ENCODE results near the gene APOA4. TPM values are rescaled to one million over a fixed set of nuclear protein-coding genes. Genes with fewer than 3 reads are reported as not detected.

Gene APOA4
- total and polyA plus RNA-seq, 2 of the 13 experiments (the other 11 are each of a cell fraction or from before 2014, with no cell fraction given), result 3.8 to 7.2 TPM

DNA sequence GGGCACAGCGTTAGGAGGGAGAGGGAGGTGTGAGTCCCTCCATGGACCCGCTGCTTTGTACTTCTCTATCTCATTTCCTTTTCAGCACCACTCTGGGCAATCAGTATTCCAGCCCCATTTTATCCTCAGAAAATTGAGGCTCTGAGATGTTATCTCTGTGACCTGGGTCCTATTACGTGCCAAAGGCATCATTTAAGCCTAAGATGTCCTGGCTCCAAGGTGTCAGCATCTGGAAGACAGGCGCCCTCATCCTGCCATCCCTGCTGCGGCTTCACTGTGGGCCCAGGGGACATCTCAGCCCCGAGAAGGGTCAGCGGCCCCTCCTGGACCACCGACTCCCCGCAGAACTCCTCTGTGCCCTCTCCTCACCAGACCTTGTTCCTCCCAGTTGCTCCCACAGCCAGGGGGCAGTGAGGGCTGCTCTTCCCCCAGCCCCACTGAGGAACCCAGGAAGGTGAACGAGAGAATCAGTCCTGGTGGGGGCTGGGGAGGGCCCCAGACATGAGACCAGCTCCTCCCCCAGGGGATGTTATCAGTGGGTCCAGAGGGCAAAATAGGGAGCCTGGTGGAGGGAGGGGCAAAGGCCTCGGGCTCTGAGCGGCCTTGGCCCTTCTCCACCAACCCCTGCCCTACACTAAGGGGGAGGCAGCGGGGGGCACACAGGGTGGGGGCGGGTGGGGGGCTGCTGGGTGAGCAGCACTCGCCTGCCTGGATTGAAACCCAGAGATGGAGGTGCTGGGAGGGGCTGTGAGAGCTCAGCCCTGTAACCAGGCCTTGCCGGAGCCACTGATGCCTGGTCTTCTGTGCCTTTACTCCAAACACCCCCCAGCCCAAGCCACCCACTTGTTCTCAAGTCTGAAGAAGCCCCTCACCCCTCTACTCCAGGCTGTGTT lies 5.8 kb upstream of the APOA4 start (continued):
- TF ChIP-seq ZNF652 (CRISPR knock-in tag; IDR thresholded peaks at IDR 0.05; ENCODE audit: borderline replicate concordance, low read depth), result no peak; the same call in 1 of the 2 replicates
- no peak for TF ChIP-seq IRX3 (CRISPR knock-in tag; IDR thresholded peaks at IDR 0.05; ENCODE audit: borderline replicate concordance, low read depth)
- no peak for TF ChIP-seq ZNF781 (CRISPR knock-in tag; IDR thresholded peaks at IDR 0.05; ENCODE audit: borderline replicate concordance, not compliant biosample characterization)
- TF ChIP-seq CHD4 (IDR thresholded peaks at IDR 0.05; ENCODE audit: borderline replicate concordance, low read length), result peak; percentile 67; the same call in 1 of the 2 replicates
- TF ChIP-seq ZFP36L2 (CRISPR knock-in tag; IDR thresholded peaks at IDR 0.05), result no peak
- no peak for TF ChIP-seq ZC3H4 (CRISPR knock-in tag; IDR thresholded peaks at IDR 0.05; ENCODE audit: borderline replicate concordance)
- no peak for TF ChIP-seq AHR (CRISPR knock-in tag; IDR thresholded peaks at IDR 0.05)
- no peak for TF ChIP-seq DR1 (CRISPR knock-in tag; IDR thresholded peaks at IDR 0.05)
- peak; percentile 69 for TF ChIP-seq POLR2G (IDR thresholded peaks at IDR 0.05; ENCODE audit: low read depth, low read length)
- TF ChIP-seq ZNF703 (CRISPR knock-in tag; IDR thresholded peaks at IDR 0.05; ENCODE audit: borderline replicate concordance), result no peak
- TF ChIP-seq THAP11 (CRISPR knock-in tag; IDR thresholded peaks at IDR 0.05), result no peak; the same call in 1 of the 2 replicates
- peak; percentile 66; the same call in 1 of the 2 replicates for TF ChIP-seq HMG20A (CRISPR knock-in tag; IDR thresholded peaks at IDR 0.05; ENCODE audit: borderline replicate concordance)
- peak; percentile 92 for TF ChIP-seq MED13 (CRISPR knock-in tag; IDR thresholded peaks at IDR 0.05)
- TF ChIP-seq HNF4A (CRISPR knock-in tag; IDR thresholded peaks at IDR 0.05), result peak; percentile 97
- TF ChIP-seq, protein P1, sequence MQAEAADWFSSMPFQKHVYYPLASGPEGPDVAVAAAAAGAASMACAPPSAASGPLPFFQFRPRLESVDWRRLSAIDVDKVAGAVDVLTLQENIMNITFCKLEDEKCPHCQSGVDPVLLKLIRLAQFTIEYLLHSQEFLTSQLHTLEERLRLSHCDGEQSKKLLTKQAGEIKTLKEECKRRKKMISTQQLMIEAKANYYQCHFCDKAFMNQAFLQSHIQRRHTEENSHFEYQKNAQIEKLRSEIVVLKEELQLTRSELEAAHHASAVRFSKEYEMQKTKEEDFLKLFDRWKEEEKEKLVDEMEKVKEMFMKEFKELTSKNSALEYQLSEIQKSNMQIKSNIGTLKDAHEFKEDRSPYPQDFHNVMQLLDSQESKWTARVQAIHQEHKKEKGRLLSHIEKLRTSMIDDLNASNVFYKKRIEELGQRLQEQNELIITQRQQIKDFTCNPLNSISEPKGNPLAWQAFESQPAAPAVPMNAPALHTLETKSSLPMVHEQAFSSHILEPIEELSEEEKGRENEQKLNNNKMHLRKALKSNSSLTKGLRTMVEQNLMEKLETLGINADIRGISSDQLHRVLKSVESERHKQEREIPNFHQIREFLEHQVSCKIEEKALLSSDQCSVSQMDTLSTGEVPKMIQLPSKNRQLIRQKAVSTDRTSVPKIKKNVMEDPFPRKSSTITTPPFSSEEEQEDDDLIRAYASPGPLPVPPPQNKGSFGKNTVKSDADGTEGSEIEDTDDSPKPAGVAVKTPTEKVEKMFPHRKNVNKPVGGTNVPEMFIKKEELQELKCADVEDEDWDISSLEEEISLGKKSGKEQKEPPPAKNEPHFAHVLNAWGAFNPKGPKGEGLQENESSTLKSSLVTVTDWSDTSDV (CRISPR knock-in tag; IDR thresholded peaks at IDR 0.05), result no peak
- no peak for TF ChIP-seq GPN1 (CRISPR knock-in tag; IDR thresholded peaks at IDR 0.05; ENCODE audit: borderline replicate concordance)
- peak; percentile 77 for TF ChIP-seq ZBTB38 (CRISPR knock-in tag; IDR thresholded peaks at IDR 0.05)
- TF ChIP-seq KAT7 (CRISPR knock-in tag; IDR thresholded peaks at IDR 0.05; ENCODE audit: borderline replicate concordance), result no peak
- TF ChIP-seq ZNF232 (CRISPR knock-in tag; IDR thresholded peaks at IDR 0.05; ENCODE audit: borderline replicate concordance), result peak; percentile 71; the same call in 1 of the 2 replicates
- TF ChIP-seq, protein P2, sequence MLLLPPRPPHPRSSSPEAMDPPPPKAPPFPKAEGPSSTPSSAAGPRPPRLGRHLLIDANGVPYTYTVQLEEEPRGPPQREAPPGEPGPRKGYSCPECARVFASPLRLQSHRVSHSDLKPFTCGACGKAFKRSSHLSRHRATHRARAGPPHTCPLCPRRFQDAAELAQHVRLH (CRISPR knock-in tag; IDR thresholded peaks at IDR 0.05; ENCODE audit: borderline replicate concordance, low read depth), result peak; percentile 14; the same call in 1 of the 2 replicates
- no peak for TF ChIP-seq SMAD9 (CRISPR knock-in tag; IDR thresholded peaks at IDR 0.05)
- TF ChIP-seq, protein P3, sequence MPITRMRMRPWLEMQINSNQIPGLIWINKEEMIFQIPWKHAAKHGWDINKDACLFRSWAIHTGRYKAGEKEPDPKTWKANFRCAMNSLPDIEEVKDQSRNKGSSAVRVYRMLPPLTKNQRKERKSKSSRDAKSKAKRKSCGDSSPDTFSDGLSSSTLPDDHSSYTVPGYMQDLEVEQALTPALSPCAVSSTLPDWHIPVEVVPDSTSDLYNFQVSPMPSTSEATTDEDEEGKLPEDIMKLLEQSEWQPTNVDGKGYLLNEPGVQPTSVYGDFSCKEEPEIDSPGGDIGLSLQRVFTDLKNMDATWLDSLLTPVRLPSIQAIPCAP (CRISPR knock-in tag; IDR thresholded peaks at IDR 0.05; ENCODE audit: low read depth), result no peak
- TF ChIP-seq AKAP8 (CRISPR knock-in tag; IDR thresholded peaks at IDR 0.05), result peak; percentile 21; the same call in 1 of the 2 replicates
- no peak for TF ChIP-seq ATM (IDR thresholded peaks at IDR 0.05; ENCODE audit: borderline replicate concordance)
- TF ChIP-seq NAIF1 (CRISPR knock-in tag; IDR thresholded peaks at IDR 0.05; ENCODE audit: borderline replicate concordance), result 0 out of 2 replicates have a peak, but pooled peaks have one; percentile 36
- TF ChIP-seq BORCS8-MEF2B (CRISPR knock-in tag; IDR thresholded peaks at IDR 0.05), result 0 out of 2 replicates have a peak, but pooled peaks have one; percentile 15
- no peak for TF ChIP-seq AGO2 (optimal IDR thresholded peaks at IDR 0.05; ENCODE audit: low read depth, low read length)
- peak; percentile 70; the same call in 1 of the 2 replicates for TF ChIP-seq MEF2D (CRISPR knock-in tag; IDR thresholded peaks at IDR 0.05)

Data from HepG2 (cell line).